Liver (tissue), 3 donors: ENCODE data around the gene M6PR.

Experiments
- FOXA1 ChIP-seq: IDR thresholded peaks from 2 replicates; pipeline ENCODE4 v1.6.1; 2016; ENCODE audit warnings: antibody characterized with exemption
- GABPA ChIP-seq, 2 donors: IDR thresholded peaks in 1 of 2; conservative IDR thresholded peaks in 1 of 2; 2 replicates each; pipeline ENCODE4 v1.6.1; 2016; ENCODE audit warnings: antibody characterized with exemption in 2 of 2, mild to moderate bottlenecking in 1 of 2, moderate library complexity in 1 of 2
- JUND ChIP-seq, 2 donors: IDR thresholded peaks; 2 replicates each; pipeline ENCODE4 v1.6.1; 2016; ENCODE audit warnings: antibody characterized with exemption in 2 of 2
- RAD21 ChIP-seq, 2 donors: IDR thresholded peaks; 2 replicates each; pipeline ENCODE4 v1.6.1; 2016; ENCODE audit warnings: antibody characterized with exemption in 2 of 2, mild to moderate bottlenecking in 2 of 2
- RXRA ChIP-seq, 2 donors: IDR thresholded peaks; 2 replicates each; pipeline ENCODE4 v1.6.1; 2017 to 2018; ENCODE audit warnings: antibody characterized with exemption in 2 of 2, mild to moderate bottlenecking in 1 of 2
- SP1 ChIP-seq: IDR thresholded peaks from 2 replicates; pipeline ENCODE4 v1.6.1; 2018; ENCODE audit warnings: antibody characterized with exemption, mild to moderate bottlenecking
- TAF1 ChIP-seq: conservative IDR thresholded peaks from 2 replicates; pipeline ENCODE4 v1.6.1; 2016; ENCODE audit warnings: antibody characterized with exemption, mild to moderate bottlenecking
- YY1 ChIP-seq: IDR thresholded peaks from 2 replicates; pipeline ENCODE4 v1.6.1; 2016; ENCODE audit warnings: antibody characterized with exemption, mild to moderate bottlenecking
- TF ChIP-seq, protein P1 (sequence below): fragments of 150-350 bp; IDR thresholded peaks from 2 replicates; pipeline ENCODE4 v1.5.1; 2017; ENCODE audit warnings: improper control_type of control experiment, low read depth, low read length; ENCODE audit not compliant: missing input control
- TF ChIP-seq, protein P2 (sequence below): IDR thresholded peaks from 2 replicates; pipeline ENCODE4 v1.6.1; 2016; ENCODE audit warnings: antibody characterized with exemption
- TF ChIP-seq, protein P3 (sequence below): IDR thresholded peaks from 2 replicates; pipeline ENCODE4 v1.6.1; 2016; ENCODE audit warnings: antibody characterized with exemption, mild to moderate bottlenecking
- TF ChIP-seq, protein P4 (sequence below): IDR thresholded peaks from 2 replicates; pipeline ENCODE4 v1.6.1; 2016; ENCODE audit warnings: antibody characterized with exemption
- donor health status: healthy.
- donor health status: healthy.

DNA sequence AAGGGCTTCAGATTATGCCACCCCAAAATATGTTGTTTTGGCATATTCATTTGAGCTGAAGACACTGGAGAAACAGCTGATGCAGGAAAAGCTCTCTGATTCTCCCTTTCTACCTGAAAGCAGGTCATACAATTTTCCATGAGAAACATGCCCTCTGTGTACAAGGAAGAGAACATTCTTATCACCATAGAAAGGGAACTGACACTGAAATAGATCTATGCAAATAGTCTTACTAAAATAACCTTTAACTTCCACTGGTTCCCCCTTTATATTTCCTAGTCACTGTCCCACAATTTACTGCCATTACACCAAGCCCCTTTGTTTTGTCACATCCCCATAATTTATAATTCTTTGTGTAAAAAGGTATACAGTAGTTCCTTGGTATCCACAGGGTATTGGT, 44.8 kb downstream of the M6PR start:
- TF ChIP-seq, protein P1, sequence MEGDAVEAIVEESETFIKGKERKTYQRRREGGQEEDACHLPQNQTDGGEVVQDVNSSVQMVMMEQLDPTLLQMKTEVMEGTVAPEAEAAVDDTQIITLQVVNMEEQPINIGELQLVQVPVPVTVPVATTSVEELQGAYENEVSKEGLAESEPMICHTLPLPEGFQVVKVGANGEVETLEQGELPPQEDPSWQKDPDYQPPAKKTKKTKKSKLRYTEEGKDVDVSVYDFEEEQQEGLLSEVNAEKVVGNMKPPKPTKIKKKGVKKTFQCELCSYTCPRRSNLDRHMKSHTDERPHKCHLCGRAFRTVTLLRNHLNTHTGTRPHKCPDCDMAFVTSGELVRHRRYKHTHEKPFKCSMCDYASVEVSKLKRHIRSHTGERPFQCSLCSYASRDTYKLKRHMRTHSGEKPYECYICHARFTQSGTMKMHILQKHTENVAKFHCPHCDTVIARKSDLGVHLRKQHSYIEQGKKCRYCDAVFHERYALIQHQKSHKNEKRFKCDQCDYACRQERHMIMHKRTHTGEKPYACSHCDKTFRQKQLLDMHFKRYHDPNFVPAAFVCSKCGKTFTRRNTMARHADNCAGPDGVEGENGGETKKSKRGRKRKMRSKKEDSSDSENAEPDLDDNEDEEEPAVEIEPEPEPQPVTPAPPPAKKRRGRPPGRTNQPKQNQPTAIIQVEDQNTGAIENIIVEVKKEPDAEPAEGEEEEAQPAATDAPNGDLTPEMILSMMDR: no peak
- no peak for TF ChIP-seq RAD21 (IDR thresholded peaks at IDR 0.05)
- TF ChIP-seq SP1: no peak
- no peak for TF ChIP-seq GABPA (IDR thresholded peaks at IDR 0.05 in 1 of 2, conservative IDR thresholded peaks at IDR 0.05 in 1 of 2)
- TF ChIP-seq RXRA (IDR thresholded peaks at IDR 0.05): no peak
- TF ChIP-seq YY1: no peak
- TF ChIP-seq, protein P2, sequence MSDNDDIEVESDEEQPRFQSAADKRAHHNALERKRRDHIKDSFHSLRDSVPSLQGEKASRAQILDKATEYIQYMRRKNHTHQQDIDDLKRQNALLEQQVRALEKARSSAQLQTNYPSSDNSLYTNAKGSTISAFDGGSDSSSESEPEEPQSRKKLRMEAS: no peak
- TF ChIP-seq FOXA1: no peak
- TF ChIP-seq, protein P3, sequence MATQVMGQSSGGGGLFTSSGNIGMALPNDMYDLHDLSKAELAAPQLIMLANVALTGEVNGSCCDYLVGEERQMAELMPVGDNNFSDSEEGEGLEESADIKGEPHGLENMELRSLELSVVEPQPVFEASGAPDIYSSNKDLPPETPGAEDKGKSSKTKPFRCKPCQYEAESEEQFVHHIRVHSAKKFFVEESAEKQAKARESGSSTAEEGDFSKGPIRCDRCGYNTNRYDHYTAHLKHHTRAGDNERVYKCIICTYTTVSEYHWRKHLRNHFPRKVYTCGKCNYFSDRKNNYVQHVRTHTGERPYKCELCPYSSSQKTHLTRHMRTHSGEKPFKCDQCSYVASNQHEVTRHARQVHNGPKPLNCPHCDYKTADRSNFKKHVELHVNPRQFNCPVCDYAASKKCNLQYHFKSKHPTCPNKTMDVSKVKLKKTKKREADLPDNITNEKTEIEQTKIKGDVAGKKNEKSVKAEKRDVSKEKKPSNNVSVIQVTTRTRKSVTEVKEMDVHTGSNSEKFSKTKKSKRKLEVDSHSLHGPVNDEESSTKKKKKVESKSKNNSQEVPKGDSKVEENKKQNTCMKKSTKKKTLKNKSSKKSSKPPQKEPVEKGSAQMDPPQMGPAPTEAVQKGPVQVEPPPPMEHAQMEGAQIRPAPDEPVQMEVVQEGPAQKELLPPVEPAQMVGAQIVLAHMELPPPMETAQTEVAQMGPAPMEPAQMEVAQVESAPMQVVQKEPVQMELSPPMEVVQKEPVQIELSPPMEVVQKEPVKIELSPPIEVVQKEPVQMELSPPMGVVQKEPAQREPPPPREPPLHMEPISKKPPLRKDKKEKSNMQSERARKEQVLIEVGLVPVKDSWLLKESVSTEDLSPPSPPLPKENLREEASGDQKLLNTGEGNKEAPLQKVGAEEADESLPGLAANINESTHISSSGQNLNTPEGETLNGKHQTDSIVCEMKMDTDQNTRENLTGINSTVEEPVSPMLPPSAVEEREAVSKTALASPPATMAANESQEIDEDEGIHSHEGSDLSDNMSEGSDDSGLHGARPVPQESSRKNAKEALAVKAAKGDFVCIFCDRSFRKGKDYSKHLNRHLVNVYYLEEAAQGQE: no peak
- no peak for TF ChIP-seq TAF1
- TF ChIP-seq JUND (IDR thresholded peaks at IDR 0.05): no peak
- TF ChIP-seq, protein P4, sequence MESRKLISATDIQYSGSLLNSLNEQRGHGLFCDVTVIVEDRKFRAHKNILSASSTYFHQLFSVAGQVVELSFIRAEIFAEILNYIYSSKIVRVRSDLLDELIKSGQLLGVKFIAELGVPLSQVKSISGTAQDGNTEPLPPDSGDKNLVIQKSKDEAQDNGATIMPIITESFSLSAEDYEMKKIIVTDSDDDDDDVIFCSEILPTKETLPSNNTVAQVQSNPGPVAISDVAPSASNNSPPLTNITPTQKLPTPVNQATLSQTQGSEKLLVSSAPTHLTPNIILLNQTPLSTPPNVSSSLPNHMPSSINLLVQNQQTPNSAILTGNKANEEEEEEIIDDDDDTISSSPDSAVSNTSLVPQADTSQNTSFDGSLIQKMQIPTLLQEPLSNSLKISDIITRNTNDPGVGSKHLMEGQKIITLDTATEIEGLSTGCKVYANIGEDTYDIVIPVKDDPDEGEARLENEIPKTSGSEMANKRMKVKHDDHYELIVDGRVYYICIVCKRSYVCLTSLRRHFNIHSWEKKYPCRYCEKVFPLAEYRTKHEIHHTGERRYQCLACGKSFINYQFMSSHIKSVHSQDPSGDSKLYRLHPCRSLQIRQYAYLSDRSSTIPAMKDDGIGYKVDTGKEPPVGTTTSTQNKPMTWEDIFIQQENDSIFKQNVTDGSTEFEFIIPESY: no peak
